Ishikawa (cell line): ENCODE data around the gene AGAP9.
"Not testable (repeated sequence)": the region's sequence is repeated elsewhere in the genome, so short reads cannot be mapped to it uniquely, and the experiment has no call there.

Experiments used
- CEBPB ChIP-seq: IDR thresholded peaks from 2 replicates; pipeline ENCODE4 v1.6.1; 2012
- CREB1 ChIP-seq: IDR thresholded peaks from 2 replicates; pipeline ENCODE4 v1.6.1; 2012; ENCODE audit warnings: low read depth
- EGR1 ChIP-seq: IDR thresholded peaks from 2 replicates; pipeline ENCODE4 v1.6.1; 2012
- EP300 ChIP-seq: IDR thresholded peaks from 2 replicates; pipeline ENCODE4 v1.6.1; 2012; ENCODE audit warnings: borderline replicate concordance
- FOXM1 ChIP-seq: IDR thresholded peaks from 2 replicates; pipeline ENCODE4 v1.6.1; 2012; ENCODE audit warnings: low read depth, borderline replicate concordance
- NFIC ChIP-seq: IDR thresholded peaks from 2 replicates; pipeline ENCODE4 v1.6.1; 2012
- RAD21 ChIP-seq: IDR thresholded peaks from 2 replicates; pipeline ENCODE4 v1.6.1; 2012; ENCODE audit warnings: low read depth
- TCF12 ChIP-seq: IDR thresholded peaks from 2 replicates; pipeline ENCODE4 v1.6.1; 2012; ENCODE audit warnings: low read depth
- YY1 ChIP-seq: IDR thresholded peaks from 2 replicates; pipeline ENCODE4 v1.6.1; 2012; ENCODE audit warnings: low read depth
- TF ChIP-seq, protein P1 (sequence below): IDR thresholded peaks from 2 replicates; pipeline ENCODE4 v1.6.1; 2012

DNA sequence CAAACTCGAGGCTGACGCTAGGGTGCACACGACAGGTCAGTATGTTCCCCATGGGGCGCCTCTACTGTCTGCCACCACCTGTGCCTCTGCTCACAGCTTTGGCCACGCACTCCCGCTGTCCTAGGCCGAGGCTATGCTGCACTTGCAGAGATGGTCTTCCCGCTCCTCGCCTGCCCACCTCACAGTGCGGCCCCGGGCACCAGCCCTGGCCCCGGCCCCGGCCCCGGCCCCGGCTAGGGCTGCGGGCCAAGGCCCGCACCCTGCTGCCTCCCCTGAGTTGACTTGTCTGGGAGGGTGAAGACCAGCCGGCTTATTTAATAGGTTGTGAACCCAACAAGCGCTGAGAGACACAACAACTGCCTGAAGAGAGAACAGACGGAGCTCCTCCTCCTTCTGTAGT is at the start of gene AGAP9:
- TF ChIP-seq, protein P1, sequence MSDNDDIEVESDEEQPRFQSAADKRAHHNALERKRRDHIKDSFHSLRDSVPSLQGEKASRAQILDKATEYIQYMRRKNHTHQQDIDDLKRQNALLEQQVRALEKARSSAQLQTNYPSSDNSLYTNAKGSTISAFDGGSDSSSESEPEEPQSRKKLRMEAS: not testable (repeated sequence)
- TF ChIP-seq RAD21, TCF12, EP300, NFIC, EGR1, CREB1, CEBPB, YY1, FOXM1: not testable (repeated sequence)
